HepG2 (cell line): ENCODE data around the gene PSMD10. TPM values are rescaled to one million over a fixed set of nuclear protein-coding genes. Genes with fewer than 3 reads are reported as not detected.
A peak's percentile ranks its signal among the peaks of the same experiment; 100 is the strongest.

ENCODE experiments used
- FOXA3 ChIP-seq: IDR thresholded peaks from 2 replicates; pipeline ENCODE4 v1.6.1; 2016; ENCODE audit warnings: missing genetic modification reagents, missing compliant biosample characterization
- HMG20A ChIP-seq: IDR thresholded peaks from 2 replicates; pipeline ENCODE4 v1.6.1; 2016; ENCODE audit warnings: borderline replicate concordance
- MXD4 ChIP-seq: IDR thresholded peaks from 2 replicates; pipeline ENCODE4 v1.6.1; 2016; ENCODE audit warnings: mild to moderate bottlenecking, missing biosample characterization, missing genetic modification reagents
- NPAS2 ChIP-seq: sonication (generic); formaldehyde crosslinking; IDR thresholded peaks from 2 replicates; pipeline ENCODE4 v1.8.0; 2022; ENCODE audit warnings: mild to moderate bottlenecking, missing genetic modification reagents, borderline replicate concordance
- PCBP1 ChIP-seq: fragments of 200-400 bp; formaldehyde crosslinking; IDR thresholded peaks from 2 replicates; pipeline ENCODE4 v1.6.1; 2017; ENCODE audit warnings: mild to moderate bottlenecking, low read depth, low read length, borderline replicate concordance
- PTBP1 ChIP-seq: fragments of 200-400 bp; formaldehyde crosslinking; IDR thresholded peaks from 2 replicates; pipeline ENCODE4 v1.6.1; 2018; ENCODE audit warnings: low read length, low read depth; ENCODE audit not compliant: poor library complexity, severe bottlenecking
- ZNF235 ChIP-seq: sonication (generic); formaldehyde crosslinking; IDR thresholded peaks from 2 replicates; pipeline ENCODE4 v1.8.1; 2023; ENCODE audit warnings: mild to moderate bottlenecking, missing genetic modification reagents, borderline replicate concordance
- ZNF326 ChIP-seq: sonication (generic); formaldehyde crosslinking; IDR thresholded peaks from 2 replicates; pipeline ENCODE4 v1.4.0; 2020; ENCODE audit warnings: missing genetic modification reagents, borderline replicate concordance
- ZNF607 ChIP-seq: sonication (generic); formaldehyde crosslinking; IDR thresholded peaks from 2 replicates; pipeline ENCODE4 v1.5.1; 2020; ENCODE audit warnings: missing genetic modification reagents, mild to moderate bottlenecking, borderline replicate concordance
- ZNF746 ChIP-seq: sonication (generic); formaldehyde crosslinking; IDR thresholded peaks from 2 replicates; pipeline ENCODE4 v1.8.0; 2022; ENCODE audit warnings: mild to moderate bottlenecking, missing genetic modification reagents
- polyA plus RNA-seq, 8 experiments: library from polyadenylated mRNA; depleted of rRNA in 3 of 8; stranded (reverse) in 7 of 8; unstranded in 1 of 8; fragments of >200 nt; fragmentation: Illumina TruSeq in 4 of 8; extraction: Trizol in 4 of 8; gene quantifications; 2 replicates each; pipeline versions ENCODE4 v1.2.1 to v1.2.3, GENCODE V29; 2011 to 2016; ENCODE audit warnings: low read depth in 4 of 8, missing spikeins in 1 of 8, mixed read lengths in 1 of 8; ENCODE audit not compliant: insufficient read depth in 1 of 8
- total RNA-seq, 5 experiments: library from RNA; depleted of rRNA; stranded (reverse); fragments of >200 nt; fragmentation: Illumina TruSeq; extraction: Trizol; gene quantifications; 2 replicates each; pipeline ENCODE4 v1.2.3, GENCODE V29; 2016; ENCODE audit warnings: low read depth in 1 of 5
- TF ChIP-seq, protein P1 (sequence below): sonication (generic); formaldehyde crosslinking; IDR thresholded peaks from 2 replicates; pipeline ENCODE4 v1.5.1; 2020; ENCODE audit warnings: mild to moderate bottlenecking, missing genetic modification reagents, borderline replicate concordance
- TF ChIP-seq, protein P2 (sequence below): IDR thresholded peaks from 2 replicates; pipeline ENCODE4 v1.6.1; 2016; ENCODE audit warnings: missing compliant biosample characterization, missing genetic modification reagents, borderline replicate concordance
- TF ChIP-seq, protein P3 (sequence below): sonication (generic); formaldehyde crosslinking; conservative IDR thresholded peaks from 2 replicates; pipeline ENCODE4 v1.4.0; 2020; ENCODE audit warnings: missing genetic modification reagents

The PSMD10 gene
- total and polyA plus RNA-seq, 2 of the 13 experiments (the other 11 are each of a cell fraction or from before 2014, with no cell fraction given): 56.4 to 65.3 TPM

DNA sequence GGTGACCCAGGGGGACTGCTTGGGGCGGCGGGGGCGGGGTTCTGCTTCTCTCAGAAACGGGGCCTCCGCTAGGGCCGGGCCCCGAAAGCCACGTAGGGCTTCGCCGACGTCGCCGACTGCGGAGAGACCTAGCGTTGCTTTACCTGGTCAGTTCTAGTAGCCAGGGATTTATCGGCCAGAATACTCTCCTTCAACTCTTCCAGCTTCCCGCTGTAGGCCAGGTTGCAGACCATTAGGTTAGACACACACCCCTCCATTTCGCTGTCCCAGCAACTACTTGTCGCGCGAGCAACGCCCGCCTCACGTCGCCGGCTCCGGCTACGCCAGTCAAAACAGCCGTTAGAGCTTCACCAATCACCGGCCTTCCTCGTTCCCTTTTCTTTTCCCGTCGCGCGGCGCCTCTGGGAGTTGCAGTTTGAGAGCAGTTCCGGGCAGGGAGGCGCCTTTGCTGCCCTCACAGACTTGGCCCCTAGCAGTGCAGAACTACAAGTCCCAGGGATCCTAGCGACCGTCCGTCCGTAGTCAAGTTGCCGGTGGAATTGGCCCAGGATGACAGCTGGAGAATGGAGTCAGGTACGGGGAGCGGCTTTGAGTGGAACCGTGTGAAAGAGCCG, at the start of gene PSMD10, which contains the start of gene ATG4A (continued):
- TF ChIP-seq, protein P1, sequence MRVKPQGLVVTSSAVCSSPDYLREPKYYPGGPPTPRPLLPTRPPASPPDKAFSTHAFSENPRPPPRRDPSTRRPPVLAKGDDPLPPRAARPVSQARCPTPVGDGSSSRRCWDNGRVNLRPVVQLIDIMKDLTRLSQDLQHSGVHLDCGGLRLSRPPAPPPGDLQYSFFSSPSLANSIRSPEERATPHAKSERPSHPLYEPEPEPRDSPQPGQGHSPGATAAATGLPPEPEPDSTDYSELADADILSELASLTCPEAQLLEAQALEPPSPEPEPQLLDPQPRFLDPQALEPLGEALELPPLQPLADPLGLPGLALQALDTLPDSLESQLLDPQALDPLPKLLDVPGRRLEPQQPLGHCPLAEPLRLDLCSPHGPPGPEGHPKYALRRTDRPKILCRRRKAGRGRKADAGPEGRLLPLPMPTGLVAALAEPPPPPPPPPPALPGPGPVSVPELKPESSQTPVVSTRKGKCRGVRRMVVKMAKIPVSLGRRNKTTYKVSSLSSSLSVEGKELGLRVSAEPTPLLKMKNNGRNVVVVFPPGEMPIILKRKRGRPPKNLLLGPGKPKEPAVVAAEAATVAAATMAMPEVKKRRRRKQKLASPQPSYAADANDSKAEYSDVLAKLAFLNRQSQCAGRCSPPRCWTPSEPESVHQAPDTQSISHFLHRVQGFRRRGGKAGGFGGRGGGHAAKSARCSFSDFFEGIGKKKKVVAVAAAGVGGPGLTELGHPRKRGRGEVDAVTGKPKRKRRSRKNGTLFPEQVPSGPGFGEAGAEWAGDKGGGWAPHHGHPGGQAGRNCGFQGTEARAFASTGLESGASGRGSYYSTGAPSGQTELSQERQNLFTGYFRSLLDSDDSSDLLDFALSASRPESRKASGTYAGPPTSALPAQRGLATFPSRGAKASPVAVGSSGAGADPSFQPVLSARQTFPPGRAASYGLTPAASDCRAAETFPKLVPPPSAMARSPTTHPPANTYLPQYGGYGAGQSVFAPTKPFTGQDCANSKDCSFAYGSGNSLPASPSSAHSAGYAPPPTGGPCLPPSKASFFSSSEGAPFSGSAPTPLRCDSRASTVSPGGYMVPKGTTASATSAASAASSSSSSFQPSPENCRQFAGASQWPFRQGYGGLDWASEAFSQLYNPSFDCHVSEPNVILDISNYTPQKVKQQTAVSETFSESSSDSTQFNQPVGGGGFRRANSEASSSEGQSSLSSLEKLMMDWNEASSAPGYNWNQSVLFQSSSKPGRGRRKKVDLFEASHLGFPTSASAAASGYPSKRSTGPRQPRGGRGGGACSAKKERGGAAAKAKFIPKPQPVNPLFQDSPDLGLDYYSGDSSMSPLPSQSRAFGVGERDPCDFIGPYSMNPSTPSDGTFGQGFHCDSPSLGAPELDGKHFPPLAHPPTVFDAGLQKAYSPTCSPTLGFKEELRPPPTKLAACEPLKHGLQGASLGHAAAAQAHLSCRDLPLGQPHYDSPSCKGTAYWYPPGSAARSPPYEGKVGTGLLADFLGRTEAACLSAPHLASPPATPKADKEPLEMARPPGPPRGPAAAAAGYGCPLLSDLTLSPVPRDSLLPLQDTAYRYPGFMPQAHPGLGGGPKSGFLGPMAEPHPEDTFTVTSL (CRISPR knock-in tag): no peak
- TF ChIP-seq, protein P2, sequence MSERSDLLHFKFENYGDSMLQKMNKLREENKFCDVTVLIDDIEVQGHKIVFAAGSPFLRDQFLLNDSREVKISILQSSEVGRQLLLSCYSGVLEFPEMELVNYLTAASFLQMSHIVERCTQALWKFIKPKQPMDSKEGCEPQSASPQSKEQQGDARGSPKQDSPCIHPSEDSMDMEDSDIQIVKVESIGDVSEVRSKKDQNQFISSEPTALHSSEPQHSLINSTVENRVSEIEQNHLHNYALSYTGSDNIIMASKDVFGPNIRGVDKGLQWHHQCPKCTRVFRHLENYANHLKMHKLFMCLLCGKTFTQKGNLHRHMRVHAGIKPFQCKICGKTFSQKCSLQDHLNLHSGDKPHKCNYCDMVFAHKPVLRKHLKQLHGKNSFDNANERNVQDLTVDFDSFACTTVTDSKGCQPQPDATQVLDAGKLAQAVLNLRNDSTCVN: no peak
- TF ChIP-seq PCBP1 (0 out of 2 replicates have a peak, but pooled peaks have one; percentile 33), PTBP1 (no peak), ZNF326 (no peak), ZNF235 (no peak), NPAS2 (CRISPR knock-in tag) (no peak), ZNF746 (CRISPR knock-in tag) (no peak), FOXA3 (CRISPR knock-in tag) (no peak; the same call in 1 of the 2 replicates), HMG20A (no peak), ZNF607 (no peak), MXD4 (no peak)
- TF ChIP-seq, protein P3, sequence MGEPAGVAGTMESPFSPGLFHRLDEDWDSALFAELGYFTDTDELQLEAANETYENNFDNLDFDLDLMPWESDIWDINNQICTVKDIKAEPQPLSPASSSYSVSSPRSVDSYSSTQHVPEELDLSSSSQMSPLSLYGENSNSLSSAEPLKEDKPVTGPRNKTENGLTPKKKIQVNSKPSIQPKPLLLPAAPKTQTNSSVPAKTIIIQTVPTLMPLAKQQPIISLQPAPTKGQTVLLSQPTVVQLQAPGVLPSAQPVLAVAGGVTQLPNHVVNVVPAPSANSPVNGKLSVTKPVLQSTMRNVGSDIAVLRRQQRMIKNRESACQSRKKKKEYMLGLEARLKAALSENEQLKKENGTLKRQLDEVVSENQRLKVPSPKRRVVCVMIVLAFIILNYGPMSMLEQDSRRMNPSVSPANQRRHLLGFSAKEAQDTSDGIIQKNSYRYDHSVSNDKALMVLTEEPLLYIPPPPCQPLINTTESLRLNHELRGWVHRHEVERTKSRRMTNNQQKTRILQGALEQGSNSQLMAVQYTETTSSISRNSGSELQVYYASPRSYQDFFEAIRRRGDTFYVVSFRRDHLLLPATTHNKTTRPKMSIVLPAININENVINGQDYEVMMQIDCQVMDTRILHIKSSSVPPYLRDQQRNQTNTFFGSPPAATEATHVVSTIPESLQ (CRISPR knock-in tag): no peak
